Endothelial cell (in vitro differentiated cells): ENCODE results near the gene ADORA2B. TPM values are rescaled to one million over a fixed set of nuclear protein-coding genes. Genes with fewer than 3 reads are reported as not detected.
"Not testable (repeated sequence)": the region's sequence is repeated elsewhere in the genome, so short reads cannot be mapped to it uniquely, and the experiment has no call there.

Experiments used
- DNase-seq: peaks from one replicate; pipeline ENCODE4 v3.0.0; 2021; ENCODE audit warnings: low spot score
- H3K27ac Mint-ChIP-seq: one replicate; pipeline ENCODE4 v1.8.0; 2021; ENCODE audit warnings: mixed read lengths, inconsistent platforms; ENCODE audit not compliant: unreplicated experiment
- H3K27me3 Mint-ChIP-seq: one replicate; pipeline ENCODE4 v1.8.0; 2021; ENCODE audit warnings: mild to moderate bottlenecking, moderate library complexity, mixed read lengths, inconsistent platforms; ENCODE audit not compliant: unreplicated experiment
- H3K36me3 Mint-ChIP-seq: one replicate; pipeline ENCODE4 v1.8.0; 2021; ENCODE audit warnings: mild to moderate bottlenecking, low read depth, mixed read lengths, inconsistent platforms; ENCODE audit not compliant: unreplicated experiment
- H3K4me1 Mint-ChIP-seq: one replicate; pipeline ENCODE4 v1.8.0; 2021; ENCODE audit warnings: mild to moderate bottlenecking, mixed read lengths, inconsistent platforms; ENCODE audit not compliant: unreplicated experiment
- H3K4me3 Mint-ChIP-seq: one replicate; pipeline ENCODE4 v1.8.0; 2021; ENCODE audit warnings: mild to moderate bottlenecking, mixed read lengths, inconsistent platforms; ENCODE audit not compliant: unreplicated experiment
- H3K9me3 Mint-ChIP-seq: one replicate; pipeline ENCODE4 v1.8.0; 2021; ENCODE audit warnings: mixed read lengths, inconsistent platforms; ENCODE audit not compliant: unreplicated experiment
- total RNA-seq: library from RNA; stranded (reverse); fragmentation: NEBNext Ultra II Directional; extraction: Animal tissue kit (Norgen Biotek cat#: 25700); gene quantifications from one replicate; pipeline ENCODE4 v1.2.1, GENCODE V29; 2021; ENCODE audit not compliant: unreplicated experiment
- TF ChIP-seq, protein P1 (sequence below): fragments of 200-600 bp; sonication (generic); IDR thresholded peaks from one replicate; pipeline ENCODE4 v1.5.0; 2021; ENCODE audit warnings: antibody characterized with exemption; ENCODE audit not compliant: unreplicated experiment

ADORA2B gene
- total RNA-seq, 1 donor from 2014 or later, result 5.2 TPM

DNA sequence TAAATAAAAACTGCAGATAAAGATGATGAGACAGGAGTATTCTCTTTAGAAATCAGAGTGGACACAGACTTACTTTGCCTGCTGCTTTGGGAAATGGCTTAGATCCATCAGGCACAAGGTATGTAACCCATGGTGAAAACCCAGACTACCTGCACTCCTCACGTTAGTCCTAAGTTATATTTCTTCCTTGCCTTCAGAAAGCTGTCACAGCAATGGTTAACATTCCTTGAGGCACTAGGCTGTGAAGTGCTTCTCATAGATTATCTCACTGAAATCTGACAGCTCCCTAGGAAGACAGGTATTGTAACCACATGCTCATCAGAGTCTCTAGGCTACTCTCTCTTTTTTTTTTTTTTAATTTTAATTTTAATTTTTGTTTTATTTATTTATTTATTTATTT is 33.7 kb downstream of the ADORA2B start:
- H3K36me3 Mint-ChIP-seq, result peaks cover 35% of the 10 kb centered on the region
- no peak overlapping the region for H3K27ac Mint-ChIP-seq
- peaks cover 2% of the 10 kb centered on the region for H3K27me3 Mint-ChIP-seq
- H3K4me3 Mint-ChIP-seq, result no peak overlapping the region
- DNase-seq, result no peak
- H3K4me1 Mint-ChIP-seq, result peaks cover 3% of the 10 kb centered on the region
- H3K9me3 Mint-ChIP-seq, result no peaks in the 10 kb centered on the region
- TF ChIP-seq, protein P1, sequence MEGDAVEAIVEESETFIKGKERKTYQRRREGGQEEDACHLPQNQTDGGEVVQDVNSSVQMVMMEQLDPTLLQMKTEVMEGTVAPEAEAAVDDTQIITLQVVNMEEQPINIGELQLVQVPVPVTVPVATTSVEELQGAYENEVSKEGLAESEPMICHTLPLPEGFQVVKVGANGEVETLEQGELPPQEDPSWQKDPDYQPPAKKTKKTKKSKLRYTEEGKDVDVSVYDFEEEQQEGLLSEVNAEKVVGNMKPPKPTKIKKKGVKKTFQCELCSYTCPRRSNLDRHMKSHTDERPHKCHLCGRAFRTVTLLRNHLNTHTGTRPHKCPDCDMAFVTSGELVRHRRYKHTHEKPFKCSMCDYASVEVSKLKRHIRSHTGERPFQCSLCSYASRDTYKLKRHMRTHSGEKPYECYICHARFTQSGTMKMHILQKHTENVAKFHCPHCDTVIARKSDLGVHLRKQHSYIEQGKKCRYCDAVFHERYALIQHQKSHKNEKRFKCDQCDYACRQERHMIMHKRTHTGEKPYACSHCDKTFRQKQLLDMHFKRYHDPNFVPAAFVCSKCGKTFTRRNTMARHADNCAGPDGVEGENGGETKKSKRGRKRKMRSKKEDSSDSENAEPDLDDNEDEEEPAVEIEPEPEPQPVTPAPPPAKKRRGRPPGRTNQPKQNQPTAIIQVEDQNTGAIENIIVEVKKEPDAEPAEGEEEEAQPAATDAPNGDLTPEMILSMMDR, result no peak

DNA sequence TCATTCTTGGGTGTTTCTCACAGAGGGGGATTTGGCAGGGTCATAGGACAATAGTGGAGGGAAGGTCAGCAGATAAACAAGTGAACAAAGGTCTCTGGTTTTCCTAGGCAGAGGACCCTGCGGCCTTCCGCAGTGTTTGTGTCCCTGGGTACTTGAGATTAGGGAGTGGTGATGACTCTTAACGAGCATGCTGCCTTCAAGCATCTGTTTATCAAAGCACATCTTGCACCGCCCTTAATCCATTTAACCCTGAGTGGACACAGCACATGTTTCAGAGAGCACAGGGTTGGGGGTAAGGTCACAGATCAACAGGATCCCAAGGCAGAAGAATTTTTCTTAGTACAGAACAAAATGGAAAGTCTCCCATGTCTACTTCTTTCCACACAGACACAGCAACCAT is 34.1 kb downstream of the ADORA2B start:
- H3K27me3 Mint-ChIP-seq, H3K9me3 Mint-ChIP-seq, DNase-seq, H3K4me3 Mint-ChIP-seq, H3K27ac Mint-ChIP-seq, H3K4me1 Mint-ChIP-seq: not testable (repeated sequence)
- peaks cover 35% of the 10 kb centered on the region for H3K36me3 Mint-ChIP-seq

DNA sequence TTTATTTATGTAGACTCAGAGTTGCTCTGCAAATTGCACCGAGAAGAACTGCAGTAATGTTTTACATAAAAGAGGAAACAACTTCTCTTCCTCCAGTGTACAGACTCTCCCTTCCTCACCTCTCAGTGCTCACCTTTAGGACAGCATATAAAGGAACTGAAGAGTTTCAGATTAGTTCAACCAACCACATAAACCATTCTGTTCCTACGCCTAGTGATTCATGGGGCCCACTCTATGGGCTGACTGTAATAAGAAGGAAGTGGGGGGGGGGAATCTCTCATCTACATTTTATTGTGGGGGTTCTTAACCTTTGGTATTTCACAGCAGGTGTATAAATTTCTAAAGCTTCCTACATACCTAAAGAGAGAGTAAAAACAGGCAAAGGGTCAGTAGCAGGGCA is 36.3 kb downstream of the ADORA2B start:
- no peak for DNase-seq
- Mint-ChIP-seq H3K4me3 (no peak overlapping the region), H3K36me3 (peaks cover 35% of the 10 kb centered on the region), H3K4me1 (peaks cover 6% of the 10 kb centered on the region), H3K27me3 (peaks cover 2% of the 10 kb centered on the region), H3K27ac (no peak overlapping the region), H3K9me3 (no peaks in the 10 kb centered on the region)
- TF ChIP-seq, protein P1, result no peak

DNA sequence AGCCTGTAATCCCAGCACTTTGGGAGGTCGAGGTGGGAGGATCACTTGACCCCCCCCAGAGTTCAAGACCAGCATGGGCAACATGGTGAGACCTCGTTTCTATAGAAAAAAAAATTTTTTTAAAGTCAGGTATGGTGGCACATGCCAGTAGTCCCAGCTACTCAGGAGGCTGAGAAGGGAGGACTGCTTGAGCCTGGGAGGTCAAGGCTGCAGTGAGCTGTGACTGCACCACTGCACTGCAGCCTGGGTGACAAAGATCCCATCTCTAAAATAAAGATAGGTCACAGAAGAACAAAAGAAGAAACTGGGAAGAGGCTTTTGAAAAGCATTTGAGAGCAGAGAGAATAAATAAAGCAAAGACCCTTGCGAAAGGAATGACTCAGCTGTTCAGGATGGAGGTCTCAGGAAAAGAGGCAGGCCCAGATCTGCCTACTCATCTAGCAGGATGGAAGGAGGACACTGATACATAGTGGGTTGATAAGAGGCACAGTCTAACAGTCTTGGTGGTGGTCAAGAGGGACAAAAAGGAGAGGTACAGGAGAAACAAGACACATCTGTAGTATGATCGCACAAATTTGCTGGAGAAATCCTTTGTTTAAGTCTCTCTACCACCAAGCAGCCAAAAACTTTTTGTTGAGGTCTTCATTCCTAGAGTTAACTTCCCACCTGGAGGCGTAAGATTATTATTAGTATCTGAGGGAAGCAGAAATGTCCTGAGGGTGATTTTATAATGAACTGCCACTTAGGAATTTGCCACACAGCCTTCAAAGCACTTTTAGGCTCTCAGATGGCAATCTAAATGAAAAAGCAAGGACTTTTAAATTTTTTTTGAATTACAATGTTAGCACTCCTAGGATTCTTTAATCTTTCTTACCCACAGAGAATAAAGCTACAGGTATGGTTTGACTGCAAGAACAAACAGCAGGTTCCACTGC is 37.0 kb downstream of the ADORA2B start:
- TF ChIP-seq, protein P1, result no peak
- Mint-ChIP-seq H3K27me3 (peaks cover 2% of the 10 kb centered on the region), H3K27ac (peak overlapping the region; percentile 15), H3K4me3 (peak overlapping the region; percentile 52), H3K4me1 (peaks cover 6% of the 10 kb centered on the region), H3K36me3 (peaks cover 37% of the 10 kb centered on the region), H3K9me3 (no peaks in the 10 kb centered on the region)
- no peak for DNase-seq

DNA sequence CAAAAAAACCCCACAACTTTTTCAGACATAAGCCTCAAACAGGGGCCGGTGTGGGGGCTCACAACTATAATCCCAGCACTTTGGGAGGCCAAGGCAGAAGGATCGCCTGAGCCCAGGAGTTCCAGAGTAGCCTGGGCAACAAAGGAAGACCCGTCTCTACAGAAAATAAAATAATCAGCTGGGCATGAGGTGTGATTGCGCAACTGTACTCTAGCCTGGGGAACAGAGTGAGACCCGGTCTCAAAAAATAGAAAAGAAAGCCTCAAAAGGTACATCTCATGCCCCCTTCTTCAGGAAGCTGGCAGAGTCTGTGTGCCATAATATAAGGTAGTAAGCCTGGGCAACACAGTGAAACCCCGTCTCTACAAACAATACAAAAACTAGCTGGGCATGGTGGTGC is 51.4 kb downstream of the ADORA2B start:
- Mint-ChIP-seq H3K9me3 (no peaks in the 10 kb centered on the region), H3K27me3 (peaks cover 7% of the 10 kb centered on the region), H3K4me3 (peak overlapping the region; percentile 21), H3K36me3 (peaks cover 23% of the 10 kb centered on the region), H3K27ac (no peak overlapping the region), H3K4me1 (peaks cover 23% of the 10 kb centered on the region)
- no peak for DNase-seq
- TF ChIP-seq, protein P1, result no peak
